GM18508 (cell line): ENCODE measurements around the gene PNLIP.

Experiments used
- ATAC-seq: cut with Tn5 transposase; IDR thresholded peaks from one replicate; pipeline ENCODE4 v1.9.1; 2021; ENCODE audit warnings: moderate number of reproducible peaks; ENCODE audit not compliant: insufficient read depth, unreplicated experiment

The PNLIP gene

DNA sequence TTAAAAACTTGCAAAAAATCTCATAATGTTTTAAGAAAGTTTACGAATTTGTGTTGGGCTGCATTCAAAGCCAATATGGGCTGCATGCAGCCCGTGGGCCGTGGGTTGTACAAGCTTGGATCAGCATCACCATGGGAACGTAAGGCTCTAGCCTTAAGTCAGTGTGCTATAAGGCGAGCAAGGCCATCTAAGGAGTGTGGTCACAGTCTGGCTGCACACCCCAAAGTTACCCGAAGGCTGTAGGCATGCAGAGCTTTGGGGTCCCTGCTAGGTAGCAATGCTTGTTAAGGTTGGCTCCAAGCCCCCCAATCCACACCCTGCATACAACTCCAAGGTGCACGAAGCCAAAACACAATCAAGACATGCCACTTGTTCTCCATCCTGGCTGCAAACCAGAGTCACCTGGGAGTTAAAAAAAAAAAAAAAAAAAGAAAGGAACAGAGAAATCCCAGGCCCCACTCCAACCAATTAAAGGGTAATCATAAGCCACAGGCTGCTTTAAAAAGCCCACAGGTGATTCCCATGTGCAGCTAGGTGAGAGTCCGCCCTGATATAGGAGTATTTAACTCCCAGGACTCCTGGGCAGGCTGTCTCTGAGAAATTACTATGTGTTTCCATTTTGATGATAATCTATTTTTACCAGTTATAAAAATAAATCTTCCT, 66.5 kb downstream of the PNLIP start:
- ATAC-seq, result no peak

DNA sequence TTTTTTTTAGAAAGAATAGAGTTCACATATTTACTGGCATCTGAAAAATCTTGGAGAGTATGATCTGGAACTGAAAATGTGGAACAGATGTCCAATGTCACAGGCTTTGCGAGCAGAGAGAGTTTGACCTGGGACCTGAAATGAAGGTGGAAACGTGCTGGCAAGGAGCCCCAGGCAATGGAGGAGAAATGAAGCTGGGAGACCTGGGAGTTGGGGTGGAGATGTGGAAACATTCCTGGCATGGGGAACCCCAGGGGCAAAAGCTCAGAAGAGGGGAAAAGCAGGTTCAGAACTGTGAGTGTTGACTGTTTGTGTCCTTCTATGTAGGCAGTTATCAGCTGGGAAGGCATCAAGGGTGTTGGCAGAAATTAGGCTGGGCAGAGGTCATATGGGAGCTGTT, 67.7 kb downstream of the PNLIP start:
- no peak for ATAC-seq

DNA sequence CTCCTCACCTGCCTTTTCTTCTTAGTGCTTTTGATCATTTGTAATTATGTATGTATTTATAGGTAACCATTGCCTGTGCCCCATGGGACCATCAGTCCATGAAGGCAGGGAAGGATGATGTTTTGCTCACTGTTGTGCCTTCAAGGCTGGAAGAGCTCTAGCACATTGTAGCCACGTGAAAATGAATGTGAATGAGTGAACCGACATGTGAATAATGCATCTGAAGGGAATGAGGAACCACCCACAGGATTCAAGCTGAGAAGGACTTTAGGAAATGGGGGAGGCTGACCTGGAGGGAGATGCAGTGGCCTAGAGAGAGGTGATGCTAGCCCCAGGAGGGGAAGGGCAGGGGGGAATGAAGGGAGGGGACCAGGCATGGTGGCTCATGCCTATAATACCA, 69.1 kb downstream of the PNLIP start:
- ATAC-seq, result no peak

DNA sequence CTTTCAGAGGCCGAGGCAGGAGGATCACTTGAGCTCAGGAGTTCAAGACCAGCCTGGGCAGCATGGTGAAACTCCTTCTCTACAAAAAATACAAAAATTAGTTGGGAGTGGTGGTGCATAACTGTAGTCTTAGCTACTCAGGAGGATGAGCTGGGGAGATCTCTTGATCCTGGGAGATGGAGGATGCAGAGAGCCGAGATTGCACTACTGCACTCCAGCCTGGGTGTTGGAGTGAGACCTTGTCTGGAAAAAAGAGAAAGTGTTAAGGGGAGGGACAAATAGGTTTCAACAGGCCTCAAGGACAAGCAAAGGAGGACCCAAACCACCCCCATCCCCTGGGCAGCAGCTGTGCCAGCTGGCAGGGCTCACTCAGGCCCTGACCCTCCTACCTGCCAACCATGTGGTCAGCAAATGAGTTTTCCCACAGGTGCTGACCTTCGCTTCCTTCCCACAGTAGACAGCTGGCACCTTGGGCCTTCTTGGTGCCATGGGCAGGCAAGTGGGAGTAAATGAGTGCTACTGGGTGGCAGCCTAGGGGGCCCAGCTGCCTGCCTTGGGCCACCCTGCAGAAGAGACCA, 69.6 kb downstream of the PNLIP start:
- ATAC-seq, result no peak
